Adipose tissue (tissue), 3 donors: ENCODE data around the gene ELANE. TPM values are rescaled to one million over a fixed set of nuclear protein-coding genes. Genes with fewer than 3 reads are reported as not detected.

Experiments used
- H3K27ac ChIP-seq: one replicate; pipeline ENCODE4 v1.5.1; 2013; ENCODE audit warnings: low read depth, low read length
- WGBS, 3 donors: extraction: QIAGEN DNeasy Blood & Tissue Kit; methylation state at CpG; one replicate each; pipeline ENCODE4 v1.1.7; 2013; 5-methylcytosine and 5-hydroxymethylcytosine counted together
- polyA plus RNA-seq, 3 donors: library from polyadenylated mRNA; stranded (reverse); fragments of 200-250 nt; gene quantifications; one replicate each; pipeline ENCODE4 v1.2.3, GENCODE V29; 2013
- donor health status: healthy with polysubstance abuse.
- donor health status: Bipolar disorder and iron deficiency.
- donor health status: healthy.

ELANE gene
- polyA plus RNA-seq, 3 donors, result 0.54 to 9.2 (median 2.4) TPM

DNA sequence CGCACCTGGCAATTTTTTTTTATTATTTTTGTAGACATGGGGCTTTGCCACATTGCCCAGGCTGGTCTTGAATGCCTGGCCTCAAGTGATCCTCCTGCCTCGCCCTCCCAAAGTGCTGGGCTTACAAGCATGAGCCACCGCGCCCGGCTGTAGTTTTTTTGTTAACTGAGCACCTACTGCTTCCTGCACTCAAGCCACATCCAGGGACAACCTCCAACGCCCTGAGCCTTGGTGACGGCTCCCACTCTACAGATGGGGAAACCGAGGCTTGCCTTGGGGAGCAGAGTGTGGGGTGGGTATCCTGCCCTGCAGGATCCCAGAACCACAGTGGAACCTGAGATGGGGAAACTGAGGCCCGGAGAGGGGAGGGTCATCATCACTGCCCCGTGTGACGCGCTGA is 3.0 kb downstream of the ELANE start:
- WGBS, 3 donors, result 79 to 85% (median 84%) methylated on average over 12 of the region's 12 CpGs

DNA sequence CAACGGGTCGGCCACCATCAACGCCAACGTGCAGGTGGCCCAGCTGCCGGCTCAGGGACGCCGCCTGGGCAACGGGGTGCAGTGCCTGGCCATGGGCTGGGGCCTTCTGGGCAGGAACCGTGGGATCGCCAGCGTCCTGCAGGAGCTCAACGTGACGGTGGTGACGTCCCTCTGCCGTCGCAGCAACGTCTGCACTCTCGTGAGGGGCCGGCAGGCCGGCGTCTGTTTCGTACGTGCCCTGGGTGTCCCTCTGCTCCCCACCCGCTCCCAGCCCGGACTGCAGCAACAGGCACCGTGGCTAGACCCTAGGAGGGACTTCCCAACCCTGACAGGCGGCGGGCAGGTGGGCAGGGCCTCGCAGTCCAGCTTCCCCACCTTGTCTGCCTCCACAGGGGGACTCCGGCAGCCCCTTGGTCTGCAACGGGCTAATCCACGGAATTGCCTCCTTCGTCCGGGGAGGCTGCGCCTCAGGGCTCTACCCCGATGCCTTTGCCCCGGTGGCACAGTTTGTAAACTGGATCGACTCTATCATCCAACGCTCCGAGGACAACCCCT is 3.5 kb downstream of the ELANE start:
- 69% methylated on average over 36 to 40 of the region's 40 CpGs for WGBS, 3 donors
- H3K27ac ChIP-seq, result no peak overlapping the region

More for the DNA sequence above, 3.0 kb downstream of the ELANE start:
- no peak overlapping the region for H3K27ac ChIP-seq

DNA sequence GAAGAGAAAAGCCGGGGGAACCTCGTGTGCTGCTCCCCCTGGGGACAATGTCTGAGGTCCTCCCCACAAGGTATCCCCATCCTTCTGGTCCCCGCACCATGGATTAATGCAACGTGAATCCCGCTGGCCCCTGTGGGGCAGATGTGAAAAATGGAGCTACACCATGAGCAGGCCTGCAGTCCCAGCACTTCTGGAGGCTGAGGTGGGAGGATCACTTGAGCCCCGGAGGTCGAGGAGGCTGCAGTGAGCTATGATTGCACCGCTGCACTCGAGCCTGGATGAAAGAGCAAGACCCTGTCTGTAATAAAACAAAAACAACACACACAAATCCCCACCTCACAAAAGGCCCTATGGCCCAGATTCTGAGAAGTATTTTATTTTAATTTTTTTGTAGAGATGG is 6.2 kb downstream of the ELANE start:
- H3K27ac ChIP-seq, result no peak overlapping the region
- 75 to 79% (median 78%) methylated on average over 9 of the region's 9 CpGs for WGBS, 3 donors

DNA sequence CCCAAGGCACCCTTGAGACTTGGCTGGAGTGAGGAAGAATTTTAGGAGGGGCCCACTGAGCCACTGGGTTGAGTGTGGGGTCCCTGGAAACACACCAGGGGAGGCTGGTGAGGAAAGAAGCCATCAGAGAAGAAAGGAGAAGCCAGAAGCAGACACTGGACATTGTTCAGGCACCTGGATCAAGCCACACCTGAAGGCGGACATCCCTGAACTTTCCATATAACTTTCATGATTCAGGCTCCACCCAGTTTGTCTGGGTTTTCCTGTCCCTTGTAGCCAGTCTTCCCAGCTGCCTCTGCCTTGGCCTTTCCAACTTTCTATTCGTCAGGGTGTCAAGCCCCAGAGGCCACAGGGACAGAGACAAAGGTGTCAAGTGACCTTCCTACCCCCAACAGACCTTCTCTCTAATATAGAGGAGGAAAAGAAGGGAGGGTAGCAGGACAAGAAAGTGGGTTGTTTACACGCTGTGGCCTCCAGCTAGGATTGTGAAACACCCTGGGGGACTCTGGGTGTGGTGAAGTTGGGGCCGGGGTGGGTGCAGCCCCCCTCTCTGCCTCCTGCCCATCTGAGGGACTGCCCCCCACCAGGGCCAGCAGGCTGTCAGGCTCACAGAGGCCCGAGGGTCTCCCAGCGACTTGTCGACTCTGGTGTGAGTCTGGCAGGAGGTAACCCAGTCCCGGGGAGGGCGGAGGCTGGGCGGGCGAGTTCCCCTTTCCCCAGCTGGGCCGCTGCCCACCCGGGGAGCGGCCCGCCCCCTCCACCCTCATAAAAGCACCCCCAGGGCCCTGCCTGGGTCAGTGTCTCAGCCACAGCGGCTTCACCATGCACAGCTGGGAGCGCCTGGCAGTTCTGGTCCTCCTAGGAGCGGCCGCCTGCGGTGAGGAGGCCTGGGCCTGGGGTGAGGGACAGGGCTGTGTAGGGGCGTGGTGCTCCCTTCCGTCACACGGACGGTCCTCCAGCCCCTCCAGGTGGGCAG is 7.1 kb downstream of the ELANE start, which contains the start of gene CFD:
CFD (plus strand) TSS at position 797 of the 976 bp plus-strand sequence; CDS start at position 823, 26 bp downstream.
- 16 to 52% (median 21%) methylated on average over 21 to 24 of the region's 24 CpGs for WGBS, 3 donors
- no peak within 1 kb of the TSS for H3K27ac ChIP-seq

DNA sequence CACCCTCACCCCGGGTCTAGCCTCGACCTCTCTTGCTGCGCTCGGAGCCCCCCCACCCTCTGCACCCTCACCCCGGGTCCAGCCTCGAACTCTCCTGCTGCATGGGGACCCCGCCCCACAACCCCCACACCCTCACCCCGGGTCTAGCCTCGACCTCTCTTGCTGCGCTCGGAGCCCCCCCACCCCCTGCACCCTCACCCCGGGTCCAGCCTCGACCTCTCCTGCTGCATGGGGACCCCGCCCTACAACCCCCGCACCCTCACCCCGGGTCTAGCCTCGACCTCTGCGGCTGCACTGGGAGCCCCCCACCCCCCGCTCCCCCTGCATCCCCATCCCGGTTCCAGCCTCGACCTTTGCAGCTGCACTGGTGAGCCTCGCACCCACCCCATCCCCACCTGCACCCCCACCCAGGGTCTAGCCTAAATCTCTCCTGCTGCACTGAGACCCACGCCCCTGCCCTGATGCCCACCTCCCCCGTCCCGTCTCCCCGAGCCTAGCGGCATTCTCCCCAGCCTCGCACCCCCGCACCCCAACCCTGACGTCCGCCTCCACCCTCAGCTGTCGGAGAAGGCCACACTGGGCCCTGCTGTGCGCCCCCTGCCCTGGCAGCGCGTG is 9.1 kb downstream of the ELANE start:
- WGBS, 3 donors, result 56 to 60% (median 59%) methylated on average over 27 to 31 of the region's 35 CpGs
- no peak overlapping the region for H3K27ac ChIP-seq

DNA sequence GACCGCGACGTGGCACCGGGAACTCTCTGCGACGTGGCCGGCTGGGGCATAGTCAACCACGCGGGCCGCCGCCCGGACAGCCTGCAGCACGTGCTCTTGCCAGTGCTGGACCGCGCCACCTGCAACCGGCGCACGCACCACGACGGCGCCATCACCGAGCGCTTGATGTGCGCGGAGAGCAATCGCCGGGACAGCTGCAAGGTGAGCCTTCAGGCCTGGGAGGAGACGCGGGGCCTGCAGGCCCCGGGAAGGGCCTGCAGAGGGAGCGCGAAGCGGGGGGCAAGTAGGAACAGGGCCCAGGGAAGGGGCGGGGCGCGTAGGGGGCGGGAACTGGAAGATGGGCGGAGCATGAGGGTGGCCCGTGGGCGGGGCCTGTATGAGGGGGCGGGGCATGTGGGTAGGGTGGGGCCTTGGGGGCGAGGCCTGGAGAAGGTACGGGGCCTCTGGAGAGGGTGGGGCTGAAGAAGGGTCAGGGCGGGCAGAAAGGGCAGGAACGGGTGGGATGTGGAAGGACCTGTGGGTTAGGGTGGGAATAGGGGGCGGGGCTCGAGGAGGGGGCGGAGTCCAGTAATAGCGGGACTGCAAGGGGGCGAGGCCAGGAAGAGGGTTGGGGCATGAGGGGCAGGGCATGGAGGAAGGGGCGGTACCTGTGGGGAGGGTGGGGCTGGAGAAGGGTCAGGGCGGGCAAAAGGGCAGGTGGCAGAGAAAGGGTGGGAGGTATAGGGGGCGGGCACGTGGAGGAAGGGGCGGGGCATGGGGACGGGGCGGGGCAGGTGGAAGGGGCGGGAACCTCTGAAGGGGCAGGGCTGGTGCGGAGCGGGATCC is 9.9 kb downstream of the ELANE start:
- H3K27ac ChIP-seq, result no peak overlapping the region
- 21 to 25% (median 24%) methylated on average over 52 to 60 of the region's 60 CpGs for WGBS, 3 donors

DNA sequence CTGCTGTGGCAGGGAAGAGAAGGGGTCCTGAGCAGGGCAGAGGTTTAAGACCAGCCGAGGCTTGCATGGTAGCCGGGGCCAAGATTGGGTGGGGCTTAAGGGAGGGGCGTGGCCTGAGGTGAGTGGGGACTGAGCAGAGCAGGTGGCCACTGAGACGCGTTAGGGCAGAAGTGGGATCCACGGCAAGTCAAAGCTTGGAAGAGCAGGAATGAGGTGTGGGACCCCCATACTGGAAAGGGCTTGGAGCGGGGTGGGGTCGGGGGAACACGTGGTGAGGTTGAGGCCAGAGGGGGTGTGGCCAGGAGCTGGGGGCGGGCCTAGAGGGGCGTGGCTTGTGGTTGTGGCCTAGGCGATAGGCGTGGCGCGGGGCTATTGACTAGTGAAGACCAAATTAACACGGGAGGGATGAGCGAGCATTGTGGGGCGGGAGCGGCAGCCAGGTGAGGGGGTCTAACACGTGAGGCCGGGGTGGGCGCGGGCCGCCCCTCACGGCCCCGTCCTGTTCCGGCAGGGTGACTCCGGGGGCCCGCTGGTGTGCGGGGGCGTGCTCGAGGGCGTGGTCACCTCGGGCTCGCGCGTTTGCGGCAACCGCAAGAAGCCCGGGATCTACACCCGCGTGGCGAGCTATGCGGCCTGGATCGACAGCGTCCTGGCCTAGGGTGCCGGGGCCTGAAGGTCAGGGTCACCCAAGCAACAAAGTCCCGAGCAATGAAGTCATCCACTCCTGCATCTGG is 10.6 kb downstream of the ELANE start:
- WGBS, 3 donors, result 23 to 34% (median 26%) methylated on average over 45 to 48 of the region's 48 CpGs
- H3K27ac ChIP-seq, result no peak overlapping the region

DNA sequence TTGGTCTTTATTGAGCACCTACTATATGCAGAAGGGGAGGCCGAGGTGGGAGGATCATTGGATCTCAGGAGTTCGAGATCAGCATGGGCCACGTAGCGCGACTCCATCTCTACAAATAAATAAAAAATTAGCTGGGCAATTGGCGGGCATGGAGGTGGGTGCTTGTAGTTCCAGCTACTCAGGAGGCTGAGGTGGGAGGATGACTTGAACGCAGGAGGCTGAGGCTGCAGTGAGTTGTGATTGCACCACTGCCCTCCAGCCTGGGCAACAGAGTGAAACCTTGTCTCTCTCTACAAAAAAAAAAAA is 11.2 kb downstream of the ELANE start:
- 63 to 81% (median 78%) methylated on average over 7 of the region's 7 CpGs for WGBS, 3 donors
- no peak overlapping the region for H3K27ac ChIP-seq

DNA sequence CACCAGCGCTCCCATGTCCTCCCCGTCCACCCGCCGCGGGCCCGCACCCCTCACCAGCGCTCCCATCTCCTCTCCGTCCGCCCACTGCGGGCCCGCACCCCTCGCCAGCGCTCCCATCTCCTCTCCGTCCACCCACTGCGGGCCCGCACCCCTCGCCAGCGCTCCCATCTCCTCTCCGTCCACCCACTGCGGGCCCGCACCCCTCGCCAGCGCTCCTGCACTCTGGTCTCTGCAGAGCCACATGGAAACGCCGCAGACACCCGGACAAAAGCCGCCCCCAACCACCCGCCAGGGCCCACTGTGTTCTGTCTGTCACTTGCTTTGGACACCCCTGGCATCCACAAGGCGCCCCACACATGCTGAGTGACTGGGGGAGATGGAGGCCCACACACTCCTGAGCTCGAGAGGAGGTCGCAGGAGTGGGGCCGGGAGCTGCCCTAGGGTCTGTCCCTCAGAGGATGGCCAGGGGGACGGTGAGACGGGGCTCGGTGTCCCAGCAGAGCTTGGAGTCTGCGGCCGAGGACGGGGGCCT is 14.7 kb downstream of the ELANE start:
- H3K27ac ChIP-seq, result no peak overlapping the region
- 81 to 87% (median 82%) methylated on average over 29 to 37 of the region's 38 CpGs for WGBS, 3 donors

DNA sequence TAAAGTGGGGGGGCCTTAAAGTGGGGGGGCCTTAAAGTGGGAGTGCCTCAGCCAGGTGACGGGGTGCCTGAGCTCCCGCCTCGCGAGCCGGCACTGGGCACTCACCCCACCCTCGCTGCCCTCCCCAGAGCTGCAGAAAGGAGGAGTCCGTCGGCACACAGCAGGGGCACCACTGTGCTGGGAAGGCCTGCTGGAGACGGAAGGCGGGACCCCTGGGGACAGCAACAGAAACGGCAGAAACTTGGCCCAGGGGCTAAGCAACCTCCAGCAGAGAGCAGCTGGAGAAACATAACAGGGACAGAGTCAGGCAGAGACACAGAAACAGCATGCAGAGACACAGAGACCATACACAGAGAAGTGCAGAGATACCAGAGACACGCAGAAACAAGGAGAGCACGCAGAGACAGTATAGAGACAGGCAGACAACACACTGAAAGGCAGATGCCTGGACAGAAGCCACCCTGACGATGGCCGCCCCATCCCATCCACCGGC is 15.2 kb downstream of the ELANE start:
- no peak overlapping the region for H3K27ac ChIP-seq
- 74 to 87% (median 81%) methylated on average over 11 to 16 of the region's 16 CpGs for WGBS, 3 donors

DNA sequence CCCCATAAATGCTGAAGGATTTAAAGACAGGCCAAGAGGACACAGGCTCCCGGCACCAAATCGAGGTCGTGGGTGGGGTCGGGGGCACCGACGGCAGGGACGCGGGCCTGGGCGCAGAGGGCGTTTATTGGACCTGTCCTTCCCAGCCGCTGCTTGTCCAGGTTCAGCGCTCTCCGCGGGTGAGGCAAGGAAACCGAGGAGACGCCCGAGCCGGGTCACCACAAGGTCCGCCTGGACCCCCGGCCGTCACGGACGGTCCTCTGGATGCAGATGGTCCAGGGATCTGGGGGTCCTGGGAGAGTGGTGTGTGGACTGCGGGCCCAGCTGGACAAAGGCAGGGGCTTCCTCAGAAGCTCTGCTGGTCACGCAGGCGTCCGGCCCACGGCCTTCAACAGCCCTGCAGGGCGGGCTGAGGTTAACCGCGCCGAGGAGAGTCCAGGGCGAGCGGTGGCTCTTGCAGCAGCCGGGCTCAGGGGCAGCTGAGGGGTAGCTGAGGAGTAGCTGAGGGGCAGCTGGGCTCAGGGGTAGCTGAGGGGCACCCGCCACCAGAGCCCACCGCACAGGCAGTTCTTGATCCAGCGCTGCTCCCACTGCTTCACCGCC is 15.9 kb downstream of the ELANE start:
- no peak overlapping the region for H3K27ac ChIP-seq
- WGBS, 3 donors, result 94 to 97% (median 95%) methylated on average over 38 to 39 of the region's 39 CpGs

DNA sequence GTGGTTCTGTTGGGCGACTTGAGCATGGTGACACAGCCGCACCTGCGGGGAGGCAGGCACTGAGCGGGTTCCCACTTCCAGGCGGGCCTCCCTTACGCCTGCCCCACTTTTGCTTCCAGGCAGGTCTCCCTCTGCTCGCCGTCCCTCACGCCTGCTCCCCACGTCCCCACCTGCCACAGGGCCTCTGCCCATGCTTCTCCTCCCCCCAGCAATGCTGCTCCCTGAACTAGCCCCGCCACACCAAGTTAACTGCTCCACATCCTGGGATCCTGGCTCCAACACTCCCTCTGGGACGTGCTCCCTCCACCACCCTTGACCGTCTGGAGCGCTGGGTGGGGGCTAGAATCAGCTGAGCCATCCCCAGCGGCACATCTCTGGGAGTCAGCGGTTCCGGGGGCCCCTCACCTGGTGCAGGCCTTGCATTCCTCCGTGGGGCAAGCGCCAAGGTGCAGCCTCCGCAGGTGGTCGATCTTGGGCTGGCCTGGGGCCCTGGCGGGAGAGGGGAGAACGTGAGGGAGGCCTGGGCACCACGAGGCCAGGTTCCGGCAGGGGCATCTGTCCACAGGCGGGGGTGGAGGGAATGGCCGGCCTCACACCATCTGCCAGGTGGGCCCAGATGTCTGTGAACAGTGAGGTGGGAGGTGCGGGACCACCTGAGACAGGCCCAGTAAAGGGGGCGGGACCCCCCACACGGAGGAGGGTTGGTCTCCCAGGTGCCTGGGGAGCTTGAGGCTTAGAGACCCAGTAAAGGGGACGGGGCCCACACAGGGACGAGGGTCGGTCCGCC is 16.5 kb downstream of the ELANE start:
- H3K27ac ChIP-seq, result no peak overlapping the region
- 85 to 94% (median 92%) methylated on average over 30 to 34 of the region's 34 CpGs for WGBS, 3 donors

DNA sequence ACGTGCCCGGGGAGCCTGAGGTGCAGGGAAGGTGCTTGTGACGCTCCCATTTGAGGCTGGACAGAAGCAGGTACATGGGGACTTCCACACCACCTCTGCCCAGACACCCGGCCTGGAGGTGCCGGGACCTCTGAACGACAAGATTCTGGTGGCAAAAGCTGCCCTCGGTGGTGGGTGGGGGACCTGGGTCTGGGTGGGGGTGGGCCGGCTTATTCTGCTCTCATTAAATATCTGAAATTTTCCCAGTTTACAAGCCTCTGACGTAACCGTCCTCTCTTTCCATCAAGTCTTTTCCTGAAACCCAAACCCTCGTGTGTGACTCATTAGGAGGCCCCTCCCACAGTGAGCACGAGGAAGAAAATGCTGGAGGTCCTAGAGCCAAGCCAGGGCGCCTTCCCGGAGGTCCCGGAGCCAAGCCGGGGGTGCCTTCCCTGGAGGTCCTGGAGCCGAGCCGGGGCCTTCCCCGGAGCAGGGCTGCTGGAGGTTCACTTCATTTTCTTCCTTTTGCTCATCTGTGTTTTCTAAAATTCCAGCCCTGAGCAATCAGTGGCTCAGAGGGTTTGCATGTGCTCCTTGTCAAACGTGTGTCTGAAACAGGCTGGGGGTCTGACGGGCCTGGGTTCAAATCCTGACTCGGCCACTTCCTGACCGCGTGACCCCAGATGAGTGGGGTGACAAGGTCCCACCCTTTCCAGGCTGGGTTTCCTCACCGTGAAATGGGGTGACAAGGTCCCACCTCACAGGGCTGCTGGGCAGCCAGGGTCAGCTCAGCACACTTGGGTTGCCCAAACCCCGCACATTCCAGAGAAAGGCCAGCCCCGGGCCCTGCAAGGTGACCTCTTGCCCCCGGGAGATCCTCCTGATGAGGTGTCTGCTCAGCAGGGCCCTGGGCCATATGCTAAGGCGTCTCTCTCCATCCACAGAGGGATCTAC is 17.4 kb downstream of the ELANE start:
- 56 to 84% (median 66%) methylated on average over 29 of the region's 29 CpGs for WGBS, 3 donors
- H3K27ac ChIP-seq, result no peak overlapping the region

DNA sequence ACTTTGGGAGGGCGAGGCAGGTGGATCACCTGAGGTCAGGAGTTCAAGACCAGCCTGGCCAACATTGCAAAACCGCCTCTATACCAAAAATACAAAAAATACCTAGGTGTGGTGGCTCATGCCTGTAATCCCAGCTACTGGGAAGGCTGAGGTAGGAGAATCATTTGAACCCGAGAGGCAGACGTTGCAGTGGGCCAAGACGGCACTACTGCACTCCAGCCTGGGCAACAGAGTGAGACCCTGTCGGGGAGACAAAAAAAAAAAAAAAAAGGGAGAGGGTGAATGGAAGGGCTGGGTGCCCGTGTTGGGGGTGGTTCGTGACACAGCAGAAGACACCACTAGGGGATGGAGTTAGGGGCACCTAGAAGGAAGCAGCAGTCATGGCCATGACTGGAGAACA is 18.2 kb downstream of the ELANE start:
- no peak overlapping the region for H3K27ac ChIP-seq
- WGBS, 3 donors, result 93 to 94% (median 94%) methylated on average over 8 of the region's 8 CpGs

DNA sequence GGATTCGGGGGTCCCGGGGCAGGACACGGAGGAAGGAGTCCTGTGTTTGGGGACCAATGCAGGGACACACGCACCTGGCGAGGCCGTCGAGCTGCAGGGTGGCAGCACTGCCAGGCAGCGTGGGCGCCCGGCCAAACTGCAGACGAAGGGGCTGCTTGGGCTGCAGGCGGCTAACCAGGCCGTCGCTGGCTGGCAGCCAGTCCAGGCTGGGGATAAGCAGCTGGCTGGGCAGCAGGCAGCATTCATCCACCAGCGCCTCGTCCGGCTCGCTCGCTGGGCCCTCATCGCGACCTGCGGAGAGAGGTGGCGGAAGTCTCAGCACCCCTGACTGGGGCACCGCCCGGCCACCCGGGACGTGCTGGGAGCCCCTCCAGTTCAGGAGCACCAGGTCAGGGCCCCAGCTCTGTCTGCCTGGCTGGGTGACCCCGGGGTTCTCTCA is 18.9 kb downstream of the ELANE start:
- WGBS, 3 donors, result 82 to 89% (median 85%) methylated on average over 21 to 28 of the region's 28 CpGs
- H3K27ac ChIP-seq, result no peak overlapping the region
